ENCODE results near the gene C20orf173. TPM values are rescaled to one million over a fixed set of nuclear protein-coding genes. Genes with fewer than 3 reads are reported as not detected.

The C20orf173 gene
- total RNA-seq, result not detected in 2 replicates

GRCh38 chr20:35529552-35529951 is at the start of gene C20orf173:
TSS of gene C20orf173 (minus strand) at chr20:35529652. CDS start at chr20:35529373, 279 bp downstream.

GRCh38 chr20:35541783-35542662 is 12.6 kb upstream of the C20orf173 start, which contains the start of gene ERGIC3:
TSS of gene ERGIC3 (plus strand) at chr20:35542078. CDS start at chr20:35542098, 20 bp downstream.

Other genes with a start within 250 kb of the C20orf173 start
- gene EIF6, start 244.9 kb downstream of the C20orf173 start, total RNA-seq, result 101 and 115 TPM in 2 replicates
- not detected in 2 replicates for gene FAM83C, start 237.2 kb downstream of the C20orf173 start, total RNA-seq
- gene UQCC1, start 117.7 kb downstream of the C20orf173 start, total RNA-seq, result 20.7 and 21.9 TPM in 2 replicates
- 0.29 and 0.66 TPM in 2 replicates for gene GDF5, start 91.4 kb downstream of the C20orf173 start, total RNA-seq
- gene CEP250, start 74.1 kb downstream of the C20orf173 start, total RNA-seq, result 23.5 and 30.2 TPM in 2 replicates
- 168 and 229 TPM in 2 replicates for gene ERGIC3, start 12.4 kb upstream of the C20orf173 start, total RNA-seq
- 6.5 and 7.8 TPM in 2 replicates for gene SPAG4, start 86.2 kb upstream of the C20orf173 start, total RNA-seq
- 78.2 and 151 TPM in 2 replicates for gene CPNE1, start 135.2 kb upstream of the C20orf173 start, total RNA-seq
- gene RBM12, start 135.2 kb upstream of the C20orf173 start, total RNA-seq, result 94.6 and 97.2 TPM in 2 replicates
- 15.6 and 17.1 TPM in 2 replicates for gene NFS1, start 169.7 kb upstream of the C20orf173 start, total RNA-seq
- gene ROMO1, start 169.8 kb upstream of the C20orf173 start, total RNA-seq, result 128 and 146 TPM in 2 replicates
- gene RBM39, start 212.6 kb upstream of the C20orf173 start, total RNA-seq, result 326 and 336 TPM in 2 replicates
- gene PHF20, start 242.4 kb upstream of the C20orf173 start, total RNA-seq, result 40.3 and 42.3 TPM in 2 replicates